HG03060 (cell line): ENCODE results near the gene DDX27.

Experiments used
- ATAC-seq: cut with Tn5 transposase; IDR thresholded peaks from one replicate; pipeline ENCODE4 v1.9.1; 2021; ENCODE audit warnings: low read depth, moderate number of reproducible peaks; ENCODE audit not compliant: unreplicated experiment

The DDX27 gene

GRCh38 chr20:49276961-49277785, 58.0 kb downstream of the DDX27 start:
- ATAC-seq, result no peak

DNA sequence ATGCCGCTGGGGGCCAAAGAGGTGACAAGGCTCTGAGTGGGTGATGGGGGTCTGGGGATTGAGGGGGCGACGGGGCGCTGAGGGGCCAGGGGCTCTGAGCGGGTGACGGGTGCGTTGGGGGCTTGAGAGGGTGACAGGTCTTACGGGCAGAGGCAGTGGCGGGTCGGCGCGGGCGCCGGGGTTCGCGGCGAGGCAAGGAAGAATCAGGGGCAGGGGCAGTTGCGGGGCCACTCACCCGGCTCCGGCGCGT, 58.5 kb downstream of the DDX27 start:
- no peak for ATAC-seq

DNA sequence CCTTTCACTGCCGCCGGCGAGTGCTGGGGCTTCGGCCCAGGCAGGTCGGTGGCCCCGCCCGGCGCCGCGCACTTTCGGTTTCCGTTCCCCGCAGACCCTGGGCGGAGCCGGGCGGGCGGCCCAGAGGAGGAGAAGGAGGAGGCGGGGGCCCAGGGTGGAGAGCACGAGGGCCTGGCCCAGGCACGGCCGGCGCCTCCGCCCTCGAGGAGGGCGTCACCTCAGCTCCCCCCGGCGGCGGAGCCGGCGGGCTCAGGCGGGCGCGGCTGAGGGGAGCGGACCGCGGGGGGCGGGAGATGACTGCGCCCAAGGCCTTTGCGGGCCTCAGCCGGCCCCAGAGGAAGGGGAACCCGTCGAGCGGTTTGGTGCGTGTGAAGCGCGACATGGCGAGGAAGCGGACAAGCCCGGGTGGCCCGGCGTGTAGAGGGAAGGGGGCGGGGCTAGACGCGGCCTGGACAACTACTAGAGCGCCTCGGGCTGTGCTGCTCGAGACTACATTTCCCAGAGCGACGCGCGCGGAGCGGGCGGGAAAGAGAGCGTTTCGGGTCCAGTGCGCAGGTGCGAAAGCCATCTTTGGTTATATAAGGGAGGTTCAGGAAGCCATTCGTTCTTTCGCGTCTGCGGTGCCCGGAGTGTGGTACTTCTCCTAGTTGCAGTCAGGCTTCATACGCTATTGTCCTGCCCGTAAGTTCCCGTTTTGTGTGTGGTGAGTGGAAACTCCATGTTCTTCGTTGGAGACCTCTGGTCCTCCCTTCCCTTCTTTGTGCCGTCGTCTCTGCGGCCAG, 59.0 kb downstream of the DDX27 start, which contains the start of gene ZNFX1:
ZNFX1 (minus strand) TSS at position 22 of the 782 bp plus-strand sequence. CDS start 2,218 bp downstream, outside the sequence.
- ATAC-seq, result peak; percentile 70

GRCh38 chr20:49278818-49279676, 59.8 kb downstream of the DDX27 start:
- no peak for ATAC-seq

- ATAC-seq, result no peak
Measured at GRCh38 chr20:49279677-49280462, 60.7 kb downstream of the DDX27 start.

GRCh38 chr20:49280463-49281058, 61.3 kb downstream of the DDX27 start:
- no peak for ATAC-seq

- ATAC-seq, result no peak
Measured at GRCh38 chr20:49281059-49281912, 62.1 kb downstream of the DDX27 start.

DNA sequence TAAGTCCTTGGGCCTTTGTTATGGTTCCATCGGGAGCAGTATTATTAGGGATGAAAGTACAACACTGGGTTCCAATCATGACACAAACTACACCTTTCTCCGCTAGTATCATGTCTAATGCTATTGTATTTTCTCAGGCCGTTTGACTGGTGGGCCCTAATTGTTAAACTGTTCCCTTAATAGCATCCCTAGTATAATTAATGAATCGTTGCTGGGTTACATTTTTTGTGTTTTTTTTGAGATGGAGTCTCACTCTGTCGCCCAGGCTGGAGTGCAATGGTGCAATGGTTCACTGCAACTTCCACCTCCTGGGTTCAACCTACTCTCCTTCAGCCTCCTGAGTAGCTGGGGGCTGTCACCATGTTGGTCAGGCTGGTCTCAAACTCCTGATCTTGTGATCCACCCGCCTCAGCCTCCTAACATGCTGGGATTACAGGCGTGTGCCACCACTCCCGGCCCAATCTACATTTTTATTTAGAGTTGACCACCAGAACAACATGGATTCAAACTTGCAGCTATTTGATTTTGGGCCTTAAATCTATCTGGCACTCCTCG, 62.8 kb downstream of the DDX27 start:
- ATAC-seq, result no peak

DNA sequence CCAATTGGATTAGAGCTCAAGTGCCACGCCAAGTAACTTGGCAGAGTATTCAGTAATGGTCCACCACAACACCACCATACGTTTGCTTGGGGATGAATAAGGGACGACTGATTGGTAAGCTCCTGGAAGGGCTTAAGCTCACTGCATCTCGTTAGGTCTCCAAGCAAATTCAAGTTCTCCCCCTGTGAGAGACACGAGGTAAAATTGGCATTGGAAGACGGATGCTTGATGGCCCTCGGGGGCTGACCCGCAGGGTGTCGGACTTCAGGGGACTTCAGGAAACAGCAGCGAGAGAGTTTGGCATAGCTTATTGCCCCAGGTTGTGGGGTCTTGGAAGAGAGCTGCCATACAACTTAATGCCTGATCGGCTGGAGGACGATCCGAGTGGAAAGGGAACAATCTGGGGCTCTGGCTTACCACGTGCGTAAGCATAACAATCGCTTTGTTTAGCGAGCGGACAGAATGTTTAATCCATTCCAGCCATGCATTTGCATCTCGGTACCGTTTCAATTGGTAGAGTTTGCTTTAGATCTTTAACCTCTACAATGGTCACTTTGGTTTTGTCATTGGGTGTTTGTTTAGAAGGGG, 63.5 kb downstream of the DDX27 start:
- ATAC-seq, result no peak

DNA sequence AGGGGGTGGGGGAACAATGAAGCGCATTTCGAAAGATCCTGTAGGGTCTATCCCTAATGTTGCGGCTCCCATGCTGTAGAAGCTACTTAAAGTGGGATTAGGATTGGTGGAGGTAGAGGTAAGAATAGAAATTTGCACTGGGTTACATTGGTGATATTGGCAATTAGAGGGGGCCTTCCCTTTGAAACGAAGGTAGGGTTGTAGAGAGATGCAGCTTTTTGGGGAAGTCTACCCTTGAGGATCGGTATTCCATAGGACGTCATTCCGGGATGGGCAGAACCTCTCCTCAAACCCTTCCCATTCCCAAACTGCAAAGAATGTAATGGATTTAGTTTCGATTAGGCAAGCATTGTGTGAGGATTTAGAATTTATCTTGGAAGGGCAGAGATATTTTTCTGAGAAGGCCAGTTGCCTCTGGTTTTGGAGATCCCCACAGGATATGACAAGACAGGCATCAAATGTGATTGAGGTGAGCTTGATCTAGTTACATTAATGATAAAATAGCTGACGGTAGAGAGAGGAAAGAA, 64.0 kb downstream of the DDX27 start:
- ATAC-seq, result no peak

DNA sequence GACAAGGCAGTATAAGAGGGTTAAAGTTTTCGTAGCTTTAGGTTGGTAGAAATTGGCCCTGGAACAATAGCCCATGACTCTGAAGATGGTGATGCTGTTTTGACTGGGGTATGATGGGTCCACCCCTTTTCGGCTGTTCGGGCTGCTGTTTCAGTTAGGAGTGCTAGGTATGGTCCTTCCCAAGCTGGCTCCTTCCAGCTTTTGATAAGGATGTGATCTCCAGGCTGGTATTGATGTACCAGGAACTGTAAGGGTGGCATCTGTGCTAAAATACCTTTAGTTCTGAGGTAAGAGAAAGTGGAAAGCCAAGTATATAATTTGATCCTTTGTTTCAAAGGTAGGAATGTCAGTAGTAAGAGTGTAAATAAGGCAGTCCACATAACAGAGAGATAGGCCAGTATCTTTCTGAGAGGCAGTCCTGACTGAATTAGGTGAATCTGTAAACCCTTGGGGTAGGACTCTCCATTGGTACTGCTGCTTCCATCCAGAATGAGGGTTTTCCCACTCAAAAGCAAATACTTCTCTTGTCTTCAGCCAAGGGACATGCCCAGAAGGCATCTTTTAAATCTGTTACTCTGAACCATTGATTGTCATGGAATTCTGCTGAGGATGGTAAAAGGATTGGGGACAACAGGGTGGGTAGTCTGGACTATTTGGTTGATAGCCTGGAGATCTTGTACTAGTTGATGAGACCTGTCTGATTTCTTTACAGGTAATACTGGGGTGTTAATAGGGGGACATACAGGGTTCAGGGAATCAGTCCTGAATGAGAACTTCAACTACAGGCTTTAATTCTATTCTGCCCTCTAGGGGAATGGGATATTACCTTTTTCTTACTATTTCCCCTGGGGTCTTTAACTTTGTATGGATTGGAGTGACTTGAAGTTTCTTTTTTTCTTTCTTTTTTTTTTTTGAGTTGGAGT, 64.7 kb downstream of the DDX27 start:
- ATAC-seq, result no peak

GRCh38 chr20:49284818-49285217, 65.6 kb downstream of the DDX27 start:
- no peak for ATAC-seq

- no peak for ATAC-seq
Measured at GRCh38 chr20:49285233-49285668, 66.0 kb downstream of the DDX27 start.

GRCh38 chr20:49285813-49286494, 66.7 kb downstream of the DDX27 start:
- no peak for ATAC-seq

GRCh38 chr20:49286689-49287551, 67.7 kb downstream of the DDX27 start:
- ATAC-seq, result no peak
